Measurements from ENCODE around the gene EPYC.

The EPYC gene

GRCh38 chr12:91001306-91001705 is 3.5 kb downstream of the EPYC start:
- TF ChIP-seq, protein P1, sequence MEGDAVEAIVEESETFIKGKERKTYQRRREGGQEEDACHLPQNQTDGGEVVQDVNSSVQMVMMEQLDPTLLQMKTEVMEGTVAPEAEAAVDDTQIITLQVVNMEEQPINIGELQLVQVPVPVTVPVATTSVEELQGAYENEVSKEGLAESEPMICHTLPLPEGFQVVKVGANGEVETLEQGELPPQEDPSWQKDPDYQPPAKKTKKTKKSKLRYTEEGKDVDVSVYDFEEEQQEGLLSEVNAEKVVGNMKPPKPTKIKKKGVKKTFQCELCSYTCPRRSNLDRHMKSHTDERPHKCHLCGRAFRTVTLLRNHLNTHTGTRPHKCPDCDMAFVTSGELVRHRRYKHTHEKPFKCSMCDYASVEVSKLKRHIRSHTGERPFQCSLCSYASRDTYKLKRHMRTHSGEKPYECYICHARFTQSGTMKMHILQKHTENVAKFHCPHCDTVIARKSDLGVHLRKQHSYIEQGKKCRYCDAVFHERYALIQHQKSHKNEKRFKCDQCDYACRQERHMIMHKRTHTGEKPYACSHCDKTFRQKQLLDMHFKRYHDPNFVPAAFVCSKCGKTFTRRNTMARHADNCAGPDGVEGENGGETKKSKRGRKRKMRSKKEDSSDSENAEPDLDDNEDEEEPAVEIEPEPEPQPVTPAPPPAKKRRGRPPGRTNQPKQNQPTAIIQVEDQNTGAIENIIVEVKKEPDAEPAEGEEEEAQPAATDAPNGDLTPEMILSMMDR (IDR thresholded peaks at IDR 0.05; ENCODE audit: low read depth, low read length) = no peak
- no peak for DNase-seq (ENCODE audit: low read depth)
- H3K4me3 ChIP-seq (ENCODE audit: low read depth, low read length) = no peak overlapping the region

- DNase-seq (ENCODE audit: low read depth) = no peak
- H3K4me3 ChIP-seq (ENCODE audit: low read depth, low read length) = no peak overlapping the region
- TF ChIP-seq, protein P1 (IDR thresholded peaks at IDR 0.05; ENCODE audit: low read depth, low read length) = no peak
- no peak for TF ChIP-seq POLR2A (IDR thresholded peaks at IDR 0.05; ENCODE audit: extremely low read depth, insufficient read length)
- TF ChIP-seq, protein P2, sequence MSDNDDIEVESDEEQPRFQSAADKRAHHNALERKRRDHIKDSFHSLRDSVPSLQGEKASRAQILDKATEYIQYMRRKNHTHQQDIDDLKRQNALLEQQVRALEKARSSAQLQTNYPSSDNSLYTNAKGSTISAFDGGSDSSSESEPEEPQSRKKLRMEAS (IDR thresholded peaks at IDR 0.05; ENCODE audit: low read depth, low read length) = no peak
- no peak for TF ChIP-seq MYC (IDR thresholded peaks at IDR 0.05; ENCODE audit: low read depth, low read length)
These were observed 4.8 kb downstream of the EPYC start for GRCh38 chr12:90999966-91000365.

DNA sequence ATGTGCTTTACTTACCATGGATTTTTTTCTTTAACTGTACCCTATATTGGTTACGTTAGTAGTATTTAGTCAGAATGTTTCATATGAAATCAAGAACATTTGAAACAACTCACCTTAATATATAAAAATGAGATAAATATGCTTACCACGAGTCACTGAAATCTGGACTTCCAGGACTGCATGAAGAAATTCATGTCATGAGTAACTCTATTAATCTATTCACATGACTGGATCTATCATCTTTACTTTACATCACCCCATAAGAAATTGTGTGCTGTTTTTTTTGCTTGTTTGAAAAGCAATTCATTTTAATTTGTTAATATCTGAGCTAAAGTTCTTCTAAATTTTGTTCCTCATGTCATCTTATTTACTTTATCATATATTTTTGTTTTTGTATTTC is 5.2 kb downstream of the EPYC start:
- H3K4me3 ChIP-seq (ENCODE audit: low read depth, low read length) = no peak overlapping the region
- no peak for DNase-seq (ENCODE audit: low read depth)
- TF ChIP-seq MYC (IDR thresholded peaks at IDR 0.05; ENCODE audit: low read depth, low read length) (no peak), POLR2A (IDR thresholded peaks at IDR 0.05; ENCODE audit: extremely low read depth, insufficient read length) (no peak)
- TF ChIP-seq, protein P2 (IDR thresholded peaks at IDR 0.05; ENCODE audit: low read depth, low read length) = no peak
- TF ChIP-seq, protein P1 (IDR thresholded peaks at IDR 0.05; ENCODE audit: low read depth, low read length) = no peak

DNA sequence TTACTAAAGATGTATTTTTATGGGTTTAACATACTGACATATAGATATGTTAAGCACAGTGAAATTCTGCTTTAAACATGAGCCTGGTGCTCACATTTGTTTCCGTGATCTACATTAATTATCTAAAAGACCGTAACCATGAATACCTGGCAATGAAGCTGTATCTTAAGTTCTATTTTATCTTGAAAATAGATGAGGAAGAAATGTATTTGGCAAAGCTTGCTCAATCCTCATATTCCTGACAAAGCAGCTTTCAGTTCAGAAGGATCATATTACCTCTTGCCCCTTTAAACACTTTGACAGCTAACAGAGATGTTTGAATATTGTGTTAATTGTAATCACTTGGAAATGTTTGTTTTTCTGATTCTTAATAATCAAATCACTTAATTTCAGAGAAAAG is 9.8 kb downstream of the EPYC start:
- DNase-seq (ENCODE audit: low read depth) = no peak
- TF ChIP-seq POLR2A (IDR thresholded peaks at IDR 0.05; ENCODE audit: extremely low read depth, insufficient read length) = no peak
- no peak for TF ChIP-seq MYC (IDR thresholded peaks at IDR 0.05; ENCODE audit: low read depth, low read length)
- TF ChIP-seq, protein P2 (IDR thresholded peaks at IDR 0.05; ENCODE audit: low read depth, low read length) = no peak
- TF ChIP-seq, protein P1 (IDR thresholded peaks at IDR 0.05; ENCODE audit: low read depth, low read length) = no peak

DNA sequence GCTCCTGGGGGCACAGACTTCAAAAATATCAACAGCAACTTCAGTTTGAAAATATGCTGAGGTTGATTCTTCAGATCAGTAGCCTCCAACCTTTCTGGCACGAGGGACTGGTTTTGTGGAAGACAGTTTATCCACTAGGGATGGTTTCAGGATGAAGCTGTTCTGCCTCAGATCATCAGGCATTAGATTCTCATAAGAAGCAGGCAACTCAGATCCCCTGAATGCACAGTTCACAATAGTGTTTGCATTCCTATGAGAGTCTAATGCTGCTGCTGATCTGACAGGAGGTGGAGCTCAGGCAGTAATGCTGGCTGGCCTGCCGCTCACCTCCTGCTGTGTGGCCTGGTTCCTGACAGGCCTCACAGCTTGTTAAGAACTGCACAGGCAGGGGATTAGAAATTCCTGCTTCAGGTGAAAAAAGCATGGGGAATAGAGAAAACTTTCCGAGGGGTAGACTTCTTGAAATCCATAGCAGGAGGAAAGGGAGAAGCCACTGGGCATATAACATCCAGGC is 12.8 kb downstream of the EPYC start:
- TF ChIP-seq MYC (IDR thresholded peaks at IDR 0.05; ENCODE audit: low read depth, low read length) = no peak
- TF ChIP-seq, protein P1 (IDR thresholded peaks at IDR 0.05; ENCODE audit: low read depth, low read length) = no peak
- no peak for TF ChIP-seq POLR2A (IDR thresholded peaks at IDR 0.05; ENCODE audit: extremely low read depth, insufficient read length)
- no peak overlapping the region for H3K4me3 ChIP-seq (ENCODE audit: low read depth, low read length)
- DNase-seq (ENCODE audit: low read depth) = no peak

More for the DNA sequence above, 9.8 kb downstream of the EPYC start:
- no peak overlapping the region for H3K4me3 ChIP-seq (ENCODE audit: low read depth, low read length)

GRCh38 chr12:90990611-90991010 is 14.2 kb downstream of the EPYC start:
- TF ChIP-seq MYC (IDR thresholded peaks at IDR 0.05; ENCODE audit: low read depth, low read length) = no peak
- no peak for TF ChIP-seq POLR2A (IDR thresholded peaks at IDR 0.05; ENCODE audit: extremely low read depth, insufficient read length)
- TF ChIP-seq, protein P2 (IDR thresholded peaks at IDR 0.05; ENCODE audit: low read depth, low read length) = no peak
- TF ChIP-seq, protein P1 (IDR thresholded peaks at IDR 0.05; ENCODE audit: low read depth, low read length) = no peak
- no peak for DNase-seq (ENCODE audit: low read depth)
- no peak overlapping the region for H3K4me3 ChIP-seq (ENCODE audit: low read depth, low read length)

All from NB4 (cell line).